Measurements from ENCODE around the gene RDH16.
"Not testable (repeated sequence)": the region's sequence is repeated elsewhere in the genome, so short reads cannot be mapped to it uniquely, and the experiment has no call there.

RDH16 gene

GRCh38 chr12:56988207-56988739 lies 30.9 kb upstream of the RDH16 start:
- no peak for DNase-seq

- DNase-seq, result peak; percentile 67 to 73
Measured at GRCh38 chr12:56987551-56988053, 30.2 kb upstream of the RDH16 start.

DNA sequence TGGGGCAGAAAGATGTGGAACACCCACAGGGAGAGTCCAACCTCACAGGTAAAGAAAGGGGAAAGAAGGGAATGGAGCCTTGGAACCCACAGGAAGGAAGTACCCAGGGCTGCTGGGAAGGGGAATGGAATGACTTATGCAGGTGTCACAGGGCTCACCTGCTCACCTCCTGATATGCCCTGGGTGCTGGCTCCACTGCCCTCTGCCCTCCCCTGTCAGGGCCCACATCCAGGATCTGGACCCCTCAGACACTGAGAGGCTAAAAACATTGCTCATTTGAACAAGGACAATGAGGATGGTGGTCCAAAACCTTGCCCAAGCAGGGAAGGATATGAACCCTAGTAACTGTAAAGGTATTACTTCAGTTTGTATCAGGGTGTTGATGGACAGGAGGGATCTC lies 29.6 kb upstream of the RDH16 start:
- no peak for DNase-seq

DNA sequence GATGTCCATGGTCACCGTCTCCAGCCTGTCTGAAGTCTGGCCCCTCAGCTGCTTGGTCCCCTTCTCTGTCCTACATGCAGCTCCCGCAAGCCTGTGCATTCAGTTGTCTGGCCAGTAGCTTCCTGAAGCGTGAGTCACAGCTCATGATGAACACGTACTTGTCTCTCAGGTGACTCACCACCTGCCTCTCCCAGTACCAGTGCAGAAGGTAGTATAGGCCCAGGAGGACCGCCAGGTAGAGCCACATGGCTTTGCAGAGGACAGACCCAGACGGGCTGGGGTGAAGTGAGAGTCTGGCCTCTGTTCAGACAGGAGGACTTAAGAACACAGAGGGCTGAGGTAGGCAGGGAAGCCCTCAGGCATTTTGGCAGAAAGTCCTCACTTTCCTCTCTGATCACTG lies 28.3 kb upstream of the RDH16 start:
- DNase-seq, result not testable (repeated sequence)

GRCh38 chr12:56983386-56983785 lies 26.0 kb upstream of the RDH16 start:
- DNase-seq, result no peak

DNA sequence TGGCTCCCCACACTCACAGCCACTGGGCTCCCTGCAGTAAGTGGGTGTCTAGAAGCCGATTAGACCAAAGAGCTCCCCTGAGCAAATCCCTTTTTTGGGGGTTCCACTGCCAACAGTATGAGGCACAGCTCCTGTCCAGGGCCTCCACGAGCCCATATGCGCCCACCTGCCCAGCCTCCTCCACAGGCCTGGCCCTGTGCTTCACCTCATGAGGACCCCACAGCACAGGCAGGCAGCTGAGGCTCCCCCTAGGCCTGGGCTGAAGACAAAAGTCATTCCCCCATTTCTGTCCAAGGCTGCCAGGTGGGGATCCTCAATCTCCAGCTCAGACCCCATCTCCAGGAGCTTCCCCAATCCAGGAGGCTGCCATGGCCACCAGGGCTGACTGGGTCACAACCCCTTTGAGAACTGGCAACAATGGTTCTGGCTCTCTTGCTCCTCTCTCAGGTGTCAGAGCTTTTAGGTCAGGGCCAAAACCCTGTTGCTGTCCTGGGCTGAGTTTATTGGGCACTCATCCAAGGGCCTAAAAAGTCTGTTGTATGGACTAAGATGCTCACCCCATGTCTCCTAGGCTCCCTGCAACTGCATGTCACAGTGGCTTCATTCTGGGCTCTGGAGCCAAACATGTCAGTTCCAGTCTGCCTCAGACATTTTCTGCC lies 25.3 kb upstream of the RDH16 start:
- not testable (repeated sequence) for DNase-seq

GRCh38 chr12:56980941-56981530 lies 23.6 kb upstream of the RDH16 start:
- no peak for DNase-seq

DNA sequence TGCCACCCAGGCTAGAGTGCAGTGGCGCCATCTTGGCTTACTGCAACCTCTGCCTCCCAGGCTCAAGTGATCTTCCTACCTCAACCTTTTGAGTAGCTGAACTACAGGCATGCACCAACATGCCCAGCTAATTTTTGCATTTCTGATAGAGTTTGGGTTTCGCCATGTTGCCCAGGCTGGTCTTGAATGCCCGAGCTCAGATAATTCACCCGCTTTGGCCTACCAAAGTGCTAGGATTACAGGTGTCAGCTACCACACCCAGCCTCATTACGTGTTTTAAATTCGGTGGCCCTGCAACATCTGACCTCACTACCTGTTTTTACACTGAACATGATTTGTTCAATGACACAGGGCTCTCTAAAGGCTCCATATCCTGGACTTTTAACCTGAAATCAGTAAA lies 22.9 kb upstream of the RDH16 start:
- no peak for DNase-seq

DNA sequence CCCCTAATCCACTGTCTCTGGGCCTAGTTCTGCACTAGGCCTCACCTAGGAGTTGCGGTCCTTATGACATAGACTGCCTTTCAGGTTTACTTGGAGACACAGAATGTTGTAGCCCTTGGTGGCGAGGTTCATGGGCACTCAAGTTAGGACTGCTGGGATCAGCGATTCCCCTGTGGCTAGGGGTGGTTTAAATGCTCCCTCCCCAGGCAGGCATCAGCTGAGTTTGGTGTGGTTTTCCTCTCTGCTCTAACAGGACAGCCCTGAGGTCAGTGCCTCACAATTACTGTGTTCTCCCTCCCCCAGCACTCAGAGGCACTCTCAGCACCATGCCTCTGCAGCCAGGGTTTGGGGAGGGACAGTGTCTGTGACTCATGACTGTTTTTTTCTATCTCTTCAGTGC lies 22.2 kb upstream of the RDH16 start:
- DNase-seq, result no peak

DNA sequence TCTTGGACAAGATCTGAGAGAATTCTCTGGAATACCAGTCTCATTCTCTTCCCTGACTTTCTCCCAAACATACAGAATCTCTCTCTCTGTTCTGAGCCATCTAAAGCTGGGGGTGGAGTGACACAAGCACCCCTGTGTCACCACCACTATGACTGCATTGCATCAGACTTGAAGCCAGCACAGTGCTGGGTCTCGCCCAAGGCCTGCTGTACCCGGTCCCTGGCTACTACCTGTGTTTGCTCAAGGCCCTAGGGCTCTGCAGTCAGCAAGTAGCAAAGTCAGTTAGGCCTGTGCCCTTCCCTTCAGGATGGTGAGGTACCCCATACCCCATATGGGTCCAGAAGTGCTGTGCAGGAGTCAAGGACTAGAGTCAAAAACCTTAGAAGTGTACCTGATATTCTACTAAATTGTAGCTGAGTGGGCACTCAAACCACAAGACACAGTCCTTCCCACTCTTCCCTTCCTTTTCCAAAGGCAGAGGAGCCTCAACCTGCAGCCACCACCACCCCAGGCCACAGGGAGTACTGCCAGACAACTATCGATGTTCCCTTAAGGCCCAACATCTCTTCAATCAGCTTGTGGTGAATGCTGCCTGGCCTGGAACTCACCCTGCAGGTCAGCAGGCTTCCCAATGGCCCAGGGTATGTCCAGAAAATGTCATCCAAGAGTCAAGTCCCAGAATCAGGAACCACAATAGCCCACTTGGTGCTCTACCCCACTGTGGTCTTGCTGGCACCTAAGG lies 21.2 kb upstream of the RDH16 start:
- DNase-seq, result no peak

GRCh38 chr12:56977361-56977760 lies 20.0 kb upstream of the RDH16 start:
- not testable (repeated sequence) for DNase-seq

GRCh38 chr12:56974224-56974623 lies 16.8 kb upstream of the RDH16 start:
- DNase-seq, result not testable (repeated sequence)

DNA sequence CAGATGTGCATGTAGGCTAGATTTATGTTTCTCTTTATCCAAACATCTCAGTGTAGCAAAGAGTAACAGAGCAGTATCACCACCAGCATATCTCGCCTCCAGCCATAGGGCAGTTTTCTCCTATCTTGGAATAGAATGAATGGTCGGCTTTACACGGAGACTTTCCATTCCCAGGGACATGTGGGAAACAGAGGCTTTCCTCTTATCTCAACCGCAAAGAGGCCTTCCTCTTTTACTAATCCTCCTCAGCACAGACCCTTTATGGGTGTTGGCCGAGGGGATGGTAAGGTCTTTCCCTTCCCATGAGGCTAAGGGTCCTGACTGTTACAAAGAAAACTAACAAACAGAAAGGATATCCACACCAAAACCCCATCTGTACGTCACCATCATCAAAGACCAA lies 11.5 kb upstream of the RDH16 start:
- not testable (repeated sequence) for DNase-seq

- DNase-seq, result not testable (repeated sequence)
Measured at GRCh38 chr12:56965997-56966642, 8.7 kb upstream of the RDH16 start.

GRCh38 chr12:56965124-56965523 lies 7.7 kb upstream of the RDH16 start:
- not testable (repeated sequence) for DNase-seq

DNA sequence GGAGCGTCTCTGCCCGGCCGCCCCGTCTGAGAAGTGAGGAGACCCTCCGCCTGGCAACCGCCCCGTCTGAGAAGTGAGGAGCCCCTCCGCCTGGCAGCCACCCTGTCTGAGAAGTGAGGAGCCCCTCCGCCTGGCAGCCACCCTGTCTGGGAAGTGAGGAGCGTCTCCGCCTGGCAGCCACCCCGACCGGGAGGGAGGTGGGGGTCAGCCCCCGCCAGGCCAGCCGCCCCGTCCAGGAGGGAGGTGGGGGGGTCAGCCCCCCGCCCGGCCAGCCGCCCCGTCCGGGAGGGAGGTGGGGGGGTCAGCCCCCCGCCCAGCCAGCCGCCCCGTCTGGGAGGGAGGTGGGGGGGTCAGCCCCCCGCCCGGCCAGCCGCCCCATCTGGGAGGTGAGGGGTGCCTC lies 6.1 kb upstream of the RDH16 start:
- DNase-seq, result not testable (repeated sequence)

DNA sequence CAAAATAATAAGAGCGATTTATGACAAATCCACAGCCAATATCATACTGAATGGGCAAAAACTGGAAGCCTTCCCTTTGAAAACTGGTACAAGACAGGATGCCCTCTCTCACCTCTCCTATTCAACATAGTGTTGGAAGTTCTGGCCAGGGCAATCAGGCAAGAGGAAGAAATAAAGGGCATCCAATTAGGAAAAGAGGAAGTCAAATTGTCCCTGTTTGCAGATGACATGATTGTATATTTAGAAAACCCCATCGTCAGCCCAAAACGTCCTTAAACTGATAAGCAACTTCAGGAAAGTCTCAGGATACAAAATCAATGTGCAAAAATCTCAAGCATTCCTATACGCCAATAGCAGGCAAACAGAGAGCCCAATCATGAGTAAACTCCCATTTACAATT lies 4.8 kb upstream of the RDH16 start:
- DNase-seq, result not testable (repeated sequence)

DNA sequence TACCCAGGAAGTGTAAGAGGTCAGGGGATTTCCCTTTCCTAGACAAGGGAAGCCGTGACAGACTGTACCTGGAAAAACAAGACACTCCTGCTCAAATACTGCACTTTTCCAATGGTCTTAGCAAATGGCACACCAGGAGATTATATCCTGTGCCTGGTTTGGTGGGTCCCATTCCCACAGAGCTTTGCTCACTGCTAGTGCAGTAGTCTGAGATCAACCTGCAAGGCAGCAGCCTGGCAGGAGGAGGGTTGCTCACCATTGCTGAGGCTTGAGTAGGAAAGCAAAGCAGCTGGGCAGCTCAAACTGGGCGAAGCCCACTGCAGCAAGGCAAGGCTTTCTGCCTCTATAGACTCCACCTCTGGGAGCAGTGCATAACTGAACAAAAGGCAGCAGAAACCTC lies 1.0 kb upstream of the RDH16 start:
- DNase-seq, result no peak

DNA sequence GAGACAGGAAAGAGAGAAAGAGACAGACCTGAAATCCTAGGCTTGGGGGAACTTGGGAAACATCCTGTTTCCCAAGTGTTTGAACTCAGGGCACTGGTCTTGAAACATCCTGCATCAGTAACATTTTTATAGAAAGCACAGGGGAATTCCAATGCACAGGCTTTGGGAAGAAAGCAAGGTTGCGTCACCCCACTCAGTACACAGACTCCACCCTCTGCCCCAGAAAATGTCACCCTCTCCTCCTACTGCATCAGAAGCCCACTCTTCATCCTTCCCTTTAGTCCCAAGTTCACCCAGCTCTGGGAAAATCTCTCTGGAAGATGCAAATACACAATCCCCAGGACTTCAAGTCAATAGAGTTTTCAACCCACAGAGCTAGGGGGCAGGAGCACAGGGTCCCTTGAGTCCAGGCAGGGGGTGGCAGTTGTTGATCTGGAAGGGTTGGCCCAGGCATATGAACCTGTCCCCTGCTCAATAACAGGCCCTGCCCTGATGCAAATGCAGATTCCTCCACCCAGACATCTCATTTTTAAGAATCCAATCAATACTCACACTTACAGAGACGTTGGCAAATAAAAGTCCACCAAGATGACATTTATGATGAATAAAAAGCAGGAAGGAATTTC lies 1.7 kb downstream of the RDH16 start:
- no peak for DNase-seq

DNA sequence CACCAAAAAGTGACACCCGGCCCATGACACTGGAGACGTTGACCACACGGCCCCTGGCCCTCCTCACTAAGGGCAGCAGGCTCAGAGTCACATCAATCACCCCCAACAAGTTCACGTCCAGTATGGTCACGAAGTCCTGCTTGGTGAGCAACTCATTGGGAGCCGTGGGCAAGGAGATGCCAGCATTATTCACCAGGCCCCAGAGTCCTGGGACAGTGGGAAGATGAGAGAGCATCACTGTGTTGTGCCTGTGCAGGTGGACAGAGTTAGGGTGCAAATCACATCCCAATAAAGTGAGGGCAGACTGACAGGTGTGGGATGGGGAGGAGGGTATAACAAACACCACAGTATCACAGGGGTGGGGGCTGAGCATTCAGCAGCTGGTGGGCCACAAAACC lies 2.5 kb downstream of the RDH16 start:
- no peak for DNase-seq

DNA sequence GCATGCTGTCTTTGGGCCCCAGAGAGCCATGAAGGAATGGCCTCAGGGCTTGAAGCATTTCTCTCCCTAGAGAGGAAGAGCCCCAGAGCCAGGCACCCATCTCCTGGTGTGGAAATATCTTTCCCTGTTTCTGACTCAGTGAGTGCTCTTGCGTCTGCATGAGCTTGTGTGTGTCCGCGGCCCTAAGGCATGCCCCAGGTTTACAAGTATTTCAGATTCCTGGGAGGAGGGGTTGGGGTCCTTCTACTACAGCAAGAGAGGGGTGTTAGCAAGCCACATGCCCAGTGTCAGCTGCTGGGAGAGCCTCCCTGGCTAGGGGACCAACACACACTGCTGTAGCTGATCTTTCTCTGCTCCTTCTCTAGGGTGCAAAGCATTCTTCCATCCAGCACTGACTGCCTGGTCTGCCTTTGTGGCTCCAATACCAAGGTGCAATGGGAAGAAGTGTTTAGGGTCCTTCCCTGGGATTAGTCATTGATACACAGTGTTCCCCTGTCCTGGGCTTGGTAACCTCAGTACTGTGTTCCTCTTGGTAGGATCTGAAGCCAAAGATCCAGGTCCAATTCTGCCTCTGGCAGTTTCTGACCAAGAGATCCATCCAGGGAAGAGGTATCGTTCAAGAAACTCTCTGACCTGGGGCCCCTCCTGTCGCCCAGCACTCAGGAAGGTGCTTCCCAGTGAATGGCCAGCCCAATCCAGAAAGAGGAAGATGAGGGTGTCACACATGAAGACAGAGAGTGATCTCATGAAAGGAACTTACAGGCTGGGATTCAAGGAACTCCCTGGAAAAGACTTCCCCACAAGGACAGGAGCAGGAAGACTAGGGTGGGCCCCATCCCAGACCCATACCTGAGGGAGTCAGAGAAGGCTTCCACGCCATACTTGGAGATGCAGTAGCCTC lies 3.1 kb downstream of the RDH16 start:
- no peak for DNase-seq

- no peak for DNase-seq
Measured at GRCh38 chr12:56953314-56953713, 4.1 kb downstream of the RDH16 start.

Data from activated CD4-positive, alpha-beta T cell treated with anti-CD3 and anti-CD28 coated beads, Interleukin-2, amount 50 U/mL, for 4 hours (primary cell).